DOHH2 (cell line): ENCODE data around the gene RIPPLY1.

Source experiments
- H3F3A ChIP-seq: fragments of 200-600 bp; sonication (generic), shearing (Covaris generic); 2 replicates; pipeline ENCODE4 v1.6.0; 2016; ENCODE audit warnings: antibody characterized with exemption, mild to moderate bottlenecking; ENCODE audit not compliant: control insufficient read depth, insufficient read depth
- H3K27ac ChIP-seq: fragments of 200-600 bp; sonication (generic); 2 replicates; pipeline ENCODE4 v1.5.1; 2014; ENCODE audit warnings: low read depth, mild to moderate bottlenecking, low read length, moderate library complexity
- H3K27me3 ChIP-seq: fragments of 200-600 bp; sonication (generic); 2 replicates; pipeline ENCODE4 v1.6.1; 2014; ENCODE audit warnings: mild to moderate bottlenecking, low read length, mixed read lengths; ENCODE audit not compliant: control insufficient read depth
- H3K36me3 ChIP-seq: fragments of 200-600 bp; sonication (generic); 2 replicates; pipeline ENCODE4 v1.6.1; 2014; ENCODE audit warnings: mild to moderate bottlenecking, low read length, moderate library complexity, mixed read lengths; ENCODE audit not compliant: control insufficient read depth
- H3K4me1 ChIP-seq: fragments of 200-600 bp; sonication (generic); 2 replicates; pipeline ENCODE4 v1.6.1; 2014; ENCODE audit warnings: mild to moderate bottlenecking, low read length, mixed read lengths; ENCODE audit not compliant: control insufficient read depth
- H3K4me2 ChIP-seq: fragments of 200-600 bp; sonication (generic); 2 replicates; pipeline ENCODE4 v1.6.0; 2014; ENCODE audit warnings: mild to moderate bottlenecking, low read length, moderate library complexity
- H3K4me3 ChIP-seq: fragments of 200-600 bp; sonication (generic); 2 replicates; pipeline ENCODE4 v1.5.1; 2014; ENCODE audit warnings: mild to moderate bottlenecking, low read length, mixed read lengths
- H3K79me2 ChIP-seq: fragments of 200-600 bp; sonication (generic); 2 replicates; pipeline ENCODE4 v1.6.1; 2014; ENCODE audit warnings: mild to moderate bottlenecking, low read length, mixed read lengths; ENCODE audit not compliant: control insufficient read depth
- H3K9me2 ChIP-seq: fragments of 200-600 bp; sonication (generic); replicated peaks from 2 replicates; pipeline ENCODE4 v1.6.1; 2014; ENCODE audit warnings: mild to moderate bottlenecking, low read length, mixed read lengths; ENCODE audit not compliant: control insufficient read depth
- H3K9me3 ChIP-seq: fragments of 200-600 bp; sonication (generic); 2 replicates; pipeline ENCODE4 v1.6.1; 2014; ENCODE audit warnings: antibody characterized with exemption, low read length, mixed read lengths; ENCODE audit not compliant: control insufficient read depth, insufficient read depth
- H4K20me1 ChIP-seq: fragments of 200-600 bp; sonication (generic); 2 replicates; pipeline ENCODE4 v1.6.0; 2014; ENCODE audit warnings: low read depth, mild to moderate bottlenecking, antibody characterized with exemption, low read length, moderate library complexity; ENCODE audit not compliant: control insufficient read depth, insufficient read depth
- EZH2phosphoT487 ChIP-seq: fragments of 200-600 bp; sonication (generic); IDR thresholded peaks from 2 replicates; pipeline ENCODE4 v1.6.1; 2017; ENCODE audit warnings: borderline replicate concordance, mild to moderate bottlenecking, antibody characterized with exemption, low read length, moderate library complexity, mixed read lengths
- TF ChIP-seq, protein P1 (sequence below): fragments of 200-600 bp; sonication (generic); IDR thresholded peaks from one replicate; pipeline ENCODE4 v1.5.1; 2014; ENCODE audit warnings: antibody characterized with exemption, mild to moderate bottlenecking, low read depth, low read length; ENCODE audit not compliant: poor library complexity, severe bottlenecking

The RIPPLY1 gene

DNA sequence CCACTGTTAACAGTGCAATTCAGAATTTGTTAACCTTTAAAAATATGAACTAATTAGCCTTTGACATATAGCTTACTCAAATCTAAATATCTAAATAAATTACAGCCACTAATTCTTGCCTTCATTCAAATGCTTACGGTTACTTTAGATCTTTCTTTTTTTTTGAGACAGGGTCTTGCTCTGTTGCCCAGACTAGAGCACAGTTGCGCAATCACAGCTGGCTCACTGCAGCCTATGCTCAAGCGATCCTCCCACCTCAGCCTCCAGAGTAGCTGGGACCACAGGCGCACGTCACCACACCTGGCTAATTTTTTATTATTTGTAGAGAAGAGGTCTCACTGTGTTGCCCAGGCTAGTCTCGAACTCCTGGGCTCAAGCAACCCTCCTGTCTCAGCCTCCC, 48.1 kb upstream of the RIPPLY1 start:
- no peaks in the 10 kb centered on the region for H3K4me1 ChIP-seq
- H4K20me1 ChIP-seq: no peaks in the 10 kb centered on the region
- no peaks in the 10 kb centered on the region for H3K9me3 ChIP-seq
- no peak for TF ChIP-seq EZH2phosphoT487
- TF ChIP-seq, protein P1, sequence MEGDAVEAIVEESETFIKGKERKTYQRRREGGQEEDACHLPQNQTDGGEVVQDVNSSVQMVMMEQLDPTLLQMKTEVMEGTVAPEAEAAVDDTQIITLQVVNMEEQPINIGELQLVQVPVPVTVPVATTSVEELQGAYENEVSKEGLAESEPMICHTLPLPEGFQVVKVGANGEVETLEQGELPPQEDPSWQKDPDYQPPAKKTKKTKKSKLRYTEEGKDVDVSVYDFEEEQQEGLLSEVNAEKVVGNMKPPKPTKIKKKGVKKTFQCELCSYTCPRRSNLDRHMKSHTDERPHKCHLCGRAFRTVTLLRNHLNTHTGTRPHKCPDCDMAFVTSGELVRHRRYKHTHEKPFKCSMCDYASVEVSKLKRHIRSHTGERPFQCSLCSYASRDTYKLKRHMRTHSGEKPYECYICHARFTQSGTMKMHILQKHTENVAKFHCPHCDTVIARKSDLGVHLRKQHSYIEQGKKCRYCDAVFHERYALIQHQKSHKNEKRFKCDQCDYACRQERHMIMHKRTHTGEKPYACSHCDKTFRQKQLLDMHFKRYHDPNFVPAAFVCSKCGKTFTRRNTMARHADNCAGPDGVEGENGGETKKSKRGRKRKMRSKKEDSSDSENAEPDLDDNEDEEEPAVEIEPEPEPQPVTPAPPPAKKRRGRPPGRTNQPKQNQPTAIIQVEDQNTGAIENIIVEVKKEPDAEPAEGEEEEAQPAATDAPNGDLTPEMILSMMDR: no peak
- no peak overlapping the region for H3K4me2 ChIP-seq
- H3F3A ChIP-seq: no peaks in the 10 kb centered on the region
- H3K4me3 ChIP-seq: no peak overlapping the region
- no peak overlapping the region for H3K27ac ChIP-seq
- H3K27me3 ChIP-seq: no peaks in the 10 kb centered on the region
- H3K36me3 ChIP-seq: no peaks in the 10 kb centered on the region
- H3K9me2 ChIP-seq: no peaks in the 10 kb centered on the region
- no peaks in the 10 kb centered on the region for H3K79me2 ChIP-seq

- no peaks in the 10 kb centered on the region for H3K4me1 ChIP-seq
These were observed 47.2 kb upstream of the RIPPLY1 start for GRCh38 chrX:106950381-106950780.

GRCh38 chrX:106949366-106949765, 46.2 kb upstream of the RIPPLY1 start:
- Histone ChIP-seq H3K27ac (no peak overlapping the region), H4K20me1 (no peaks in the 10 kb centered on the region), H3K4me1 (no peaks in the 10 kb centered on the region), H3K36me3 (no peaks in the 10 kb centered on the region), H3K4me2 (no peak overlapping the region), H3K4me3 (no peak overlapping the region), H3K27me3 (no peaks in the 10 kb centered on the region), H3K9me2 (no peaks in the 10 kb centered on the region), H3F3A (no peaks in the 10 kb centered on the region), H3K79me2 (no peaks in the 10 kb centered on the region), H3K9me3 (no peaks in the 10 kb centered on the region)
- TF ChIP-seq, protein P1: no peak
- TF ChIP-seq EZH2phosphoT487: no peak

More at GRCh38 chrX:106950381-106950780, 47.2 kb upstream of the RIPPLY1 start:
- Histone ChIP-seq H3K4me3 (no peak overlapping the region), H3K79me2 (no peaks in the 10 kb centered on the region), H3K4me2 (no peak overlapping the region), H3K27me3 (no peaks in the 10 kb centered on the region), H3F3A (no peaks in the 10 kb centered on the region), H4K20me1 (no peaks in the 10 kb centered on the region), H3K36me3 (no peaks in the 10 kb centered on the region), H3K9me2 (no peaks in the 10 kb centered on the region), H3K27ac (no peak overlapping the region), H3K9me3 (no peaks in the 10 kb centered on the region)
- TF ChIP-seq, protein P1: no peak
- no peak for TF ChIP-seq EZH2phosphoT487

DNA sequence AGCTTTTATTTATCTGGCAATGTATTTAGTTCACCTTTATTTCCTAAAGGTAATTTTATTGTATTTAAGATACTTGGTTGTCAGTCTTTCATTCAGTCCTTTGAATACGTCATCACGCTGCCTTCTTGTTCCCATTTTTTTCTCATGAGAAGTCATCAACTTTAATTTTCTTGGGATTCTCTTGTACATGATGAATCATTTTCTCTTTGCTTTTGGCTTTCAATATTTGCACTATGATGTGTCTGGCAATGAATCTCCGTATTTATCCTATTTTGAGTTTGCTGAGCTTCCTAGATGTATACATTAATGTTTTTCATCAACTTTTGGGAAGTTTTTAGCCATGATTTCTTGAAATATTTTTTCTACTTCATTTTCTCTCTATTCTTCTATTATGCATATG, 45.5 kb upstream of the RIPPLY1 start:
- Histone ChIP-seq H3K4me1 (no peaks in the 10 kb centered on the region), H3K27ac (no peak overlapping the region), H3K9me2 (no peaks in the 10 kb centered on the region), H3K4me2 (no peak overlapping the region), H3K9me3 (no peaks in the 10 kb centered on the region), H3K79me2 (no peaks in the 10 kb centered on the region), H3F3A (no peaks in the 10 kb centered on the region), H3K27me3 (no peaks in the 10 kb centered on the region), H4K20me1 (no peaks in the 10 kb centered on the region), H3K4me3 (no peak overlapping the region), H3K36me3 (no peaks in the 10 kb centered on the region)
- TF ChIP-seq EZH2phosphoT487: no peak
- TF ChIP-seq, protein P1: no peak
